CD14-positive monocyte (primary cell): ENCODE measurements around the gene KLHL3. TPM values are rescaled to one million over a fixed set of nuclear protein-coding genes. Genes with fewer than 3 reads are reported as not detected.

Source experiments
- DNase-seq, 3 donors: peaks; one replicate each; pipeline ENCODE4 v3.0.0-alpha.2; 2011 to 2022
- H2AFZ ChIP-seq: 2 replicates; pipeline ENCODE4 v1.6.0; 2012; ENCODE audit warnings: mild to moderate bottlenecking, low read depth, low read length, inconsistent platforms; ENCODE audit not compliant: insufficient read depth, poor library complexity, severe bottlenecking
- H3K27ac ChIP-seq, 2 donors: 1 replicate in 1 of 2; 2 replicates in 1 of 2; pipeline ENCODE4 v1.5.1; 2012 to 2013; ENCODE audit warnings: low read length in 2 of 2, control low read depth in 1 of 2, inconsistent platforms in 1 of 2, low read depth in 1 of 2, mild to moderate bottlenecking in 1 of 2
- H3K27me3 ChIP-seq, 2 donors: one replicate each; pipeline versions ENCODE4 v1.6.0 to v1.6.1; 2011 to 2013; ENCODE audit warnings: low read length in 2 of 2; ENCODE audit not compliant: control insufficient read depth in 2 of 2, insufficient read depth in 2 of 2
- H3K36me3 ChIP-seq, 2 donors: replicated peaks in 1 of 2; 1 replicate in 1 of 2; 2 replicates in 1 of 2; pipeline versions ENCODE4 v1.5.1 to v1.6.1; 2012 to 2013; ENCODE audit warnings: low read length in 2 of 2, control low read depth in 1 of 2, inconsistent platforms in 1 of 2, mild to moderate bottlenecking in 1 of 2; ENCODE audit not compliant: insufficient read depth in 2 of 2, control insufficient read depth in 1 of 2
- H3K4me1 ChIP-seq, 2 donors: 1 replicate in 1 of 2; 2 replicates in 1 of 2; pipeline versions ENCODE4 v1.5.1 to v1.6.1; 2012 to 2013; ENCODE audit warnings: low read length in 2 of 2, control low read depth in 1 of 2, inconsistent platforms in 1 of 2, mild to moderate bottlenecking in 1 of 2, moderate library complexity in 1 of 2; ENCODE audit not compliant: insufficient read depth in 2 of 2, control insufficient read depth in 1 of 2
- H3K4me2 ChIP-seq: replicated peaks from 2 replicates; pipeline ENCODE3; 2012; ENCODE audit warnings: low read length, moderate library complexity, mild to moderate bottlenecking; ENCODE audit not compliant: poor library complexity, severe bottlenecking; ENCODE audit errors: extremely low read depth
- H3K4me3 ChIP-seq, 3 experiments: fragments of 200-600 bp in 1 of 3; sonication (generic) in 1 of 3; replicated peaks in 1 of 3; 1 replicate in 2 of 3; 2 replicates in 1 of 3; pipeline ENCODE4 v1.5.1; 2011 to 2013; ENCODE audit warnings: low read length in 3 of 3, mild to moderate bottlenecking in 3 of 3, control low read depth in 2 of 3, low read depth in 2 of 3, inconsistent platforms in 1 of 3, moderate library complexity in 1 of 3
- H3K79me2 ChIP-seq: 2 replicates; pipeline ENCODE4 v1.6.0; 2012; ENCODE audit warnings: mild to moderate bottlenecking, control low read depth, inconsistent platforms, low read length, moderate library complexity; ENCODE audit not compliant: insufficient read depth
- H3K9ac ChIP-seq: 2 replicates; pipeline ENCODE4 v1.6.0; 2017; ENCODE audit warnings: low read length, mild to moderate bottlenecking; ENCODE audit not compliant: insufficient read depth, poor library complexity, severe bottlenecking
- H3K9me3 ChIP-seq, 2 donors: replicated peaks in 1 of 2; 1 replicate in 1 of 2; 2 replicates in 1 of 2; pipeline versions ENCODE4 v1.5.1 to v1.6.1; 2012 to 2013; ENCODE audit warnings: low read length in 2 of 2, control low read depth in 1 of 2; ENCODE audit not compliant: control insufficient read depth in 1 of 2, insufficient read depth in 1 of 2
- H4K20me1 ChIP-seq: 2 replicates; pipeline ENCODE4 v1.6.0; 2012; ENCODE audit warnings: mild to moderate bottlenecking, low read length, control low read depth, moderate library complexity; ENCODE audit not compliant: insufficient read depth
- H3K27ac Mint-ChIP-seq, 7 donors: one replicate each; pipeline ENCODE4 v1.8.0; 2020; ENCODE audit warnings: mild to moderate bottlenecking in 7 of 7, mixed read lengths in 7 of 7, moderate library complexity in 6 of 7, inconsistent platforms in 2 of 7
- H3K27me3 Mint-ChIP-seq, 3 donors: one replicate each; pipeline ENCODE4 v1.8.0; 2021 to 2022; ENCODE audit warnings: low read depth in 3 of 3, mild to moderate bottlenecking in 3 of 3, mixed read lengths in 3 of 3, moderate library complexity in 3 of 3, inconsistent platforms in 1 of 3
- H3K36me3 Mint-ChIP-seq, 2 donors: one replicate each; pipeline ENCODE4 v1.8.0; 2020; ENCODE audit warnings: mixed read lengths in 2 of 2, inconsistent platforms in 1 of 2, mild to moderate bottlenecking in 1 of 2
- H3K4me1 Mint-ChIP-seq: one replicate; pipeline ENCODE4 v1.8.0; 2020; ENCODE audit warnings: mild to moderate bottlenecking, mixed read lengths
- H3K4me3 Mint-ChIP-seq, 2 donors: one replicate each; pipeline ENCODE4 v1.8.0; 2020; ENCODE audit warnings: mild to moderate bottlenecking in 2 of 2, mixed read lengths in 2 of 2, moderate library complexity in 1 of 2
- H3K9me3 Mint-ChIP-seq, 7 donors: one replicate each; pipeline ENCODE4 v1.8.0; 2020 to 2022; ENCODE audit warnings: mixed read lengths in 7 of 7, mild to moderate bottlenecking in 6 of 7, moderate library complexity in 6 of 7, inconsistent platforms in 2 of 7
- WGBS: methylation state at CpG from one replicate; pipeline ENCODE4 v1.1.5; 2013; ENCODE audit warnings: missing lambda C conversion rate; ENCODE audit not compliant: insufficient coverage; 5-methylcytosine and 5-hydroxymethylcytosine counted together
- intact Hi-C, 2 donors: fragments of 100-400 bp; cut with micrococcal nuclease; formaldehyde crosslinking; loops; one replicate each; pipeline versions ENCODE4 v1.15.0 to v1.15.1; 2023
- polyA plus RNA-seq, 3 donors: library from polyadenylated mRNA; depleted of rRNA in 1 of 3; unstranded in 2 of 3; stranded (reverse) in 1 of 3; fragments of 300-500 nt in 2 of 3; fragments of >200 nt in 1 of 3; fragmentation: Illumina TruSeq in 2 of 3; gene quantifications; 1 replicate in 2 of 3; 2 replicates in 1 of 3; pipeline ENCODE4 v1.2.3, GENCODE V29; 2012 to 2021
- TF ChIP-seq, protein P1 (sequence below): fragments of 200-600 bp; IDR thresholded peaks from one replicate; pipeline ENCODE4 v1.8.0; 2022; ENCODE audit warnings: antibody characterized with exemption, mild to moderate bottlenecking

The KLHL3 gene
- polyA plus RNA-seq, 3 donors, result 0.71 TPM; not detected in 2

DNA sequence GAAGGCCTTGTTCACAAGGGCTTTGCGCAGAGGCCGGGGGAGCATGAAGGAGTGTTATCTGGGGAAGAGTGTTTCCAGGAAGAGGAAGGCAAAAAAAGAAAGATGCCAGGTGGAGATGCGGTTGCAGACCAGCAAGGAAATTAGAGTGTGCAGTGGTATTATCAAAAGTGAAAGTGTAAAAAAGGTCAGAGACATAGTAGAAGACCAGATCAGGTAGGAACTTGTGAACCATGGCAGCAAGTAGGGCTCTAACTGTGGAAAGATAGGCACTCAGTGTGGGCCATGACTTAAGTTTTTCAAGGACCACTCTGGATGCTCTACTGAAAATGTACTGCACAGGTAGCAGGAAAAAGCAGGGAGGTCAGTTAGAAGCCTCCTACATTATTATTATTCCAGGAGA lies 146.7 kb downstream of the KLHL3 start:
- H3K79me2 ChIP-seq, result no peaks in the 10 kb centered on the region
- no peak overlapping the region for H3K9ac ChIP-seq
- intact Hi-C loops, result no loop called here
- H3K4me1 ChIP-seq, result no peaks in the 10 kb centered on the region
- H3K27me3 ChIP-seq, result peaks cover 14 to 15% of the 10 kb centered on the region in 2 donors
- Mint-ChIP-seq H3K4me1 (no peaks in the 10 kb centered on the region), H3K36me3 (no peaks in the 10 kb centered on the region), H3K9me3 (peaks cover 3 to 12% (median 7%) of the 10 kb centered on the region in 7 donors), H3K4me3 (no peak overlapping the region), H3K27me3 (peaks cover 7 to 16% (median 13%) of the 10 kb centered on the region in 3 donors), H3K27ac (no peak overlapping the region)
- no peak overlapping the region for H3K4me2 ChIP-seq
- H3K4me3 ChIP-seq, result no peak overlapping the region
- WGBS, result 43% methylated on average over 3 of the region's 3 CpGs
- H2AFZ ChIP-seq, result no peak overlapping the region
- H4K20me1 ChIP-seq, result no peaks in the 10 kb centered on the region
- no peak overlapping the region for H3K27ac ChIP-seq
- TF ChIP-seq, protein P1, sequence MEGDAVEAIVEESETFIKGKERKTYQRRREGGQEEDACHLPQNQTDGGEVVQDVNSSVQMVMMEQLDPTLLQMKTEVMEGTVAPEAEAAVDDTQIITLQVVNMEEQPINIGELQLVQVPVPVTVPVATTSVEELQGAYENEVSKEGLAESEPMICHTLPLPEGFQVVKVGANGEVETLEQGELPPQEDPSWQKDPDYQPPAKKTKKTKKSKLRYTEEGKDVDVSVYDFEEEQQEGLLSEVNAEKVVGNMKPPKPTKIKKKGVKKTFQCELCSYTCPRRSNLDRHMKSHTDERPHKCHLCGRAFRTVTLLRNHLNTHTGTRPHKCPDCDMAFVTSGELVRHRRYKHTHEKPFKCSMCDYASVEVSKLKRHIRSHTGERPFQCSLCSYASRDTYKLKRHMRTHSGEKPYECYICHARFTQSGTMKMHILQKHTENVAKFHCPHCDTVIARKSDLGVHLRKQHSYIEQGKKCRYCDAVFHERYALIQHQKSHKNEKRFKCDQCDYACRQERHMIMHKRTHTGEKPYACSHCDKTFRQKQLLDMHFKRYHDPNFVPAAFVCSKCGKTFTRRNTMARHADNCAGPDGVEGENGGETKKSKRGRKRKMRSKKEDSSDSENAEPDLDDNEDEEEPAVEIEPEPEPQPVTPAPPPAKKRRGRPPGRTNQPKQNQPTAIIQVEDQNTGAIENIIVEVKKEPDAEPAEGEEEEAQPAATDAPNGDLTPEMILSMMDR, result no peak
- no peaks in the 10 kb centered on the region for H3K36me3 ChIP-seq
- peaks cover 0 to 2% of the 10 kb centered on the region in 2 donors for H3K9me3 ChIP-seq
- no peak for DNase-seq

DNA sequence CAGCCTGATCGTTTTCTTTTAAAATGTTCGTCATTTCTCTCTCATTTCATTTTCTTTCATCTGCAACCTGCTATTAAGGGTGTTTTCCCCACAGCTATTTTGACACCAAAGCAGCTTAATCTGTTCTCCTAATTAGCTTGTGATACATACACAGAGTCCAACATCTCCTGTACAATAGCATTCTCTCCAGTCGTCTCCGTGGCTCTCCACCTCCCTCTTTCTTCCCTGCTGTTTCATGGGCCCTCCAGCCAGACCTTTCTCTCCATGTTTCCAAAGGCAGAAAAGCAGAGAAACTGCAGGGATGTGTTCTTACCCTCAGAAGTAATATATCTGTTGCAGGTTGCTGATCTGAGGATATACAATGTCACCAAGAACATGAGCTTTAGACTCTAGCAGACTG lies 148.0 kb downstream of the KLHL3 start:
- H3K4me1 ChIP-seq, result peaks cover 4 to 5% of the 10 kb centered on the region in 2 donors
- peaks cover 8 to 13% of the 10 kb centered on the region in 2 donors for H3K27me3 ChIP-seq
- H3K9ac ChIP-seq, result no peak overlapping the region
- intact Hi-C loops, result no loop called here
- H3K4me1 Mint-ChIP-seq, result peaks cover 4% of the 10 kb centered on the region
- no peak overlapping the region for H3K27ac ChIP-seq
- no peak overlapping the region for H2AFZ ChIP-seq
- no peak overlapping the region for H3K4me3 ChIP-seq
- H3K79me2 ChIP-seq, result no peaks in the 10 kb centered on the region
- no peak overlapping the region for H3K4me3 Mint-ChIP-seq
- H4K20me1 ChIP-seq, result no peaks in the 10 kb centered on the region
- H3K36me3 Mint-ChIP-seq, result no peaks in the 10 kb centered on the region
- H3K36me3 ChIP-seq, result no peaks in the 10 kb centered on the region
- peaks cover 0 to 2% of the 10 kb centered on the region in 2 donors for H3K9me3 ChIP-seq
- H3K9me3 Mint-ChIP-seq, result peaks cover 3 to 12% (median 7%) of the 10 kb centered on the region in 7 donors
- WGBS, result 94% methylated on average over 2 of the region's 4 CpGs
- no peak for DNase-seq
- TF ChIP-seq, protein P1, result no peak
- peaks cover 7 to 12% (median 9%) of the 10 kb centered on the region in 3 donors for H3K27me3 Mint-ChIP-seq
- H3K27ac Mint-ChIP-seq, result no peak overlapping the region
- no peak overlapping the region for H3K4me2 ChIP-seq
